GM11168 (cell line): ENCODE measurements around the gene SLC35F5.
"Not testable (repeated sequence)": the region's sequence is repeated elsewhere in the genome, so short reads cannot be mapped to it uniquely, and the experiment has no call there.

Source experiments
- in situ Hi-C: fragments of 300-500 bp; cut with MboI; formaldehyde crosslinking; loops from one replicate; pipeline ENCODE4 v1.12.0; 2022; ENCODE audit warnings: low sequenced_read_pairs; ENCODE audit not compliant: unreplicated experiment

The SLC35F5 gene

GRCh38 chr2:113760400-113760799 is 4.0 kb upstream of the SLC35F5 start:
- in situ Hi-C loops: loop anchor here (10.0 kb wide), 1 partner anchor 74 kb away; no protein-coding TSS in a partner anchor

GRCh38 chr2:113757138-113757657 is 756 bp upstream of the SLC35F5 start:
- in situ Hi-C loops: no loop called here

- in situ Hi-C loops: no loop called here
Measured at GRCh38 chr2:113755835-113756354, 547 bp downstream of the SLC35F5 start.

- in situ Hi-C loops: no loop called here
Measured at GRCh38 chr2:113755035-113755834, 1.2 kb downstream of the SLC35F5 start.

- in situ Hi-C loops: no loop called here
Measured at GRCh38 chr2:113754160-113754559, 2.3 kb downstream of the SLC35F5 start.

GRCh38 chr2:113750385-113750784 is 6.1 kb downstream of the SLC35F5 start:
- in situ Hi-C loops: no loop called here

GRCh38 chr2:113741091-113741490 is 15.4 kb downstream of the SLC35F5 start:
- in situ Hi-C loops: no loop called here

- in situ Hi-C loops: no loop called here
Measured at GRCh38 chr2:113739849-113740248, 16.6 kb downstream of the SLC35F5 start.

GRCh38 chr2:113734185-113734584 is 22.3 kb downstream of the SLC35F5 start:
- in situ Hi-C loops: no loop called here

- in situ Hi-C loops: no loop called here
Measured at GRCh38 chr2:113724010-113724409, 32.4 kb downstream of the SLC35F5 start.

GRCh38 chr2:113723411-113723810 is 33.0 kb downstream of the SLC35F5 start:
- in situ Hi-C loops: no loop called here

- in situ Hi-C loops: no loop called here
Measured at GRCh38 chr2:113720167-113720566, 36.3 kb downstream of the SLC35F5 start.

GRCh38 chr2:113716291-113716690 is 40.2 kb downstream of the SLC35F5 start:
- in situ Hi-C loops: no loop called here

GRCh38 chr2:113712941-113713340 is 43.5 kb downstream of the SLC35F5 start:
- in situ Hi-C loops: no loop called here

- in situ Hi-C loops: no loop called here
Measured at GRCh38 chr2:113711851-113712250, 44.6 kb downstream of the SLC35F5 start.

GRCh38 chr2:113709022-113709421 is 47.4 kb downstream of the SLC35F5 start:
- in situ Hi-C loops: no loop called here

GRCh38 chr2:113707106-113707505 is 49.3 kb downstream of the SLC35F5 start:
- in situ Hi-C loops: no loop called here

- in situ Hi-C loops: no loop called here
Measured at GRCh38 chr2:113705982-113706523, 50.4 kb downstream of the SLC35F5 start.

- in situ Hi-C loops: not testable (repeated sequence)
Measured at GRCh38 chr2:113704300-113704993, 52.0 kb downstream of the SLC35F5 start.

GRCh38 chr2:113703386-113704299 is 52.8 kb downstream of the SLC35F5 start:
- in situ Hi-C loops: no loop called here
